ENCODE results near the gene NHLRC4. TPM values are rescaled to one million over a fixed set of nuclear protein-coding genes. Genes with fewer than 3 reads are reported as not detected.

Gene NHLRC4
- total and polyA plus RNA-seq, 2 of the 13 experiments (the other 11 are each of a cell fraction or from before 2014, with no cell fraction given), result 0.40 to 0.59 TPM

DNA sequence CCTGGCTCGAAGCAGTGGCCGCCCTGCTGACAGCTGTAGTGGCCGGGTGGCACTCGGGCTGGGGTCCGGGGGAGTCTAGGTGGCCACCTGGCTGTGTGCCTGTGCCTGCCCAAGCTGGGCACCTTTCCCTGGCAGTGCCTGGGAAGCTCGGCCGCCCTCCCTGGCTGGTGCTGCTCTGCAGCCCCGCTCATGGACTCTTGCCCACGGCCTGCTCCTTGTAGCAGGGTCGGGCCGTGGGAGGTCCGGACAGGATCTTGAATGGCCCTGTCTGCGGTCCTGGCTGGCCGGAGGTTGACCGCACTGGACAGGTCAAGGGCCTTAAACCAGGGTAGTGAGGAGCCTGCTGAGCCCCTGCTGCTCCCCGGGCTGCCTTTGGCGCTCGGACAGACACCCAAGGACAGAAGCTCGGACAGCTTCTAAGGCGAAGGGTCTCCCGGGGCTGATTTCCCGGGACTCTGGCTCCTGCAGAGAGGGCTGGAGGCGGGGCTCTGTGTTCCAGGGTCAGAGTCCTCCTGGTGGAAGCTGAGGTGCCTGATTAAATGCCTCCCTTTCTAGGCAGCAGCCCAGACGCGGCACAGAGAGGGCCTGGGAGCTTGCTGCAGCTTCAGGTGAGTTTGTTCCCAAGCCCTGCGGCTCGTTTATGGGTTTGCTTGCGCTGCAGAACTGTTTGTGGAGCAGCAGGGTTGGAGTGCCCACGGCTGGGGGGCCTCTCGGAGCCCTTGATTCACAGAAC lies 33.2 kb upstream of the NHLRC4 start (continued):
- TF ChIP-seq ATF5 (CRISPR knock-in tag; IDR thresholded peaks at IDR 0.05; ENCODE audit: low read depth) (no peak), GATA4 (IDR thresholded peaks at IDR 0.05; ENCODE audit: borderline replicate concordance, low read depth) (no peak), POLR2AphosphoS2 (IDR thresholded peaks at IDR 0.05; ENCODE audit: low read depth, low read length) (no peak), HMG20B (CRISPR knock-in tag; conservative IDR thresholded peaks at IDR 0.05) (no peak), ZNF354B (CRISPR knock-in tag; IDR thresholded peaks at IDR 0.05) (no peak), ZNF768 (CRISPR knock-in tag; IDR thresholded peaks at IDR 0.05) (peak; percentile 40; the same call in 1 of the 2 replicates), YEATS2 (CRISPR knock-in tag; IDR thresholded peaks at IDR 0.05; ENCODE audit: borderline replicate concordance) (no peak), POGZ (CRISPR knock-in tag; IDR thresholded peaks at IDR 0.05) (no peak), ZNF33B (CRISPR knock-in tag; IDR thresholded peaks at IDR 0.05) (no peak), HDAC2 (CRISPR knock-in tag; IDR thresholded peaks at IDR 0.05) (peak; percentile 48; the same call in 1 of the 2 replicates), ZBTB3 (CRISPR knock-in tag; IDR thresholded peaks at IDR 0.05; ENCODE audit: borderline replicate concordance, low read depth) (no peak), SIX1 (CRISPR knock-in tag; IDR thresholded peaks at IDR 0.05; ENCODE audit: borderline replicate concordance) (no peak), NFAT5 (CRISPR knock-in tag; IDR thresholded peaks at IDR 0.05) (no peak), ZC3H13 (CRISPR knock-in tag; IDR thresholded peaks at IDR 0.05) (no peak), SIN3B (IDR thresholded peaks at IDR 0.05; ENCODE audit: low read length) (no peak), MAX (IDR thresholded peaks at IDR 0.05) (no peak), ZNF160 (CRISPR knock-in tag; IDR thresholded peaks at IDR 0.05) (no peak)
- TF ChIP-seq, protein P1, sequence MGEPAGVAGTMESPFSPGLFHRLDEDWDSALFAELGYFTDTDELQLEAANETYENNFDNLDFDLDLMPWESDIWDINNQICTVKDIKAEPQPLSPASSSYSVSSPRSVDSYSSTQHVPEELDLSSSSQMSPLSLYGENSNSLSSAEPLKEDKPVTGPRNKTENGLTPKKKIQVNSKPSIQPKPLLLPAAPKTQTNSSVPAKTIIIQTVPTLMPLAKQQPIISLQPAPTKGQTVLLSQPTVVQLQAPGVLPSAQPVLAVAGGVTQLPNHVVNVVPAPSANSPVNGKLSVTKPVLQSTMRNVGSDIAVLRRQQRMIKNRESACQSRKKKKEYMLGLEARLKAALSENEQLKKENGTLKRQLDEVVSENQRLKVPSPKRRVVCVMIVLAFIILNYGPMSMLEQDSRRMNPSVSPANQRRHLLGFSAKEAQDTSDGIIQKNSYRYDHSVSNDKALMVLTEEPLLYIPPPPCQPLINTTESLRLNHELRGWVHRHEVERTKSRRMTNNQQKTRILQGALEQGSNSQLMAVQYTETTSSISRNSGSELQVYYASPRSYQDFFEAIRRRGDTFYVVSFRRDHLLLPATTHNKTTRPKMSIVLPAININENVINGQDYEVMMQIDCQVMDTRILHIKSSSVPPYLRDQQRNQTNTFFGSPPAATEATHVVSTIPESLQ (CRISPR knock-in tag; conservative IDR thresholded peaks at IDR 0.05), result no peak
- TF ChIP-seq, protein P2, sequence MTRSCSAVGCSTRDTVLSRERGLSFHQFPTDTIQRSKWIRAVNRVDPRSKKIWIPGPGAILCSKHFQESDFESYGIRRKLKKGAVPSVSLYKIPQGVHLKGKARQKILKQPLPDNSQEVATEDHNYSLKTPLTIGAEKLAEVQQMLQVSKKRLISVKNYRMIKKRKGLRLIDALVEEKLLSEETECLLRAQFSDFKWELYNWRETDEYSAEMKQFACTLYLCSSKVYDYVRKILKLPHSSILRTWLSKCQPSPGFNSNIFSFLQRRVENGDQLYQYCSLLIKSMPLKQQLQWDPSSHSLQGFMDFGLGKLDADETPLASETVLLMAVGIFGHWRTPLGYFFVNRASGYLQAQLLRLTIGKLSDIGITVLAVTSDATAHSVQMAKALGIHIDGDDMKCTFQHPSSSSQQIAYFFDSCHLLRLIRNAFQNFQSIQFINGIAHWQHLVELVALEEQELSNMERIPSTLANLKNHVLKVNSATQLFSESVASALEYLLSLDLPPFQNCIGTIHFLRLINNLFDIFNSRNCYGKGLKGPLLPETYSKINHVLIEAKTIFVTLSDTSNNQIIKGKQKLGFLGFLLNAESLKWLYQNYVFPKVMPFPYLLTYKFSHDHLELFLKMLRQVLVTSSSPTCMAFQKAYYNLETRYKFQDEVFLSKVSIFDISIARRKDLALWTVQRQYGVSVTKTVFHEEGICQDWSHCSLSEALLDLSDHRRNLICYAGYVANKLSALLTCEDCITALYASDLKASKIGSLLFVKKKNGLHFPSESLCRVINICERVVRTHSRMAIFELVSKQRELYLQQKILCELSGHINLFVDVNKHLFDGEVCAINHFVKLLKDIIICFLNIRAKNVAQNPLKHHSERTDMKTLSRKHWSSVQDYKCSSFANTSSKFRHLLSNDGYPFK (CRISPR knock-in tag; IDR thresholded peaks at IDR 0.05; ENCODE audit: borderline replicate concordance), result no peak
